Activated CD4-positive, alpha-beta T cell treated with anti-CD3 and anti-CD28 coated beads, Interleukin-2, amount 10 ng/mL, durations not matched to agents 7 days and 5 days (primary cell): ENCODE results near the gene SEC24A. TPM values are rescaled to one million over a fixed set of nuclear protein-coding genes. Genes with fewer than 3 reads are reported as not detected.
"Not testable (repeated sequence)": the region's sequence is repeated elsewhere in the genome, so short reads cannot be mapped to it uniquely, and the experiment has no call there.

Experiments used
- CTCF ChIA-PET: fragments of 350-600 bp; sonication (Branson Sonifier 250); formaldehyde crosslinking; loops from one replicate; lab custom pipeline; 2021; ENCODE audit warnings: antibody characterized with exemption; lab: Charles Lee
- POLR2A ChIA-PET: fragments of 350-600 bp; sonication (Branson Sonifier 250); formaldehyde crosslinking; loops from one replicate; lab custom pipeline; 2021; ENCODE audit warnings: antibody characterized with exemption; lab: Charles Lee
- DNase-seq: peaks from one replicate; pipeline ENCODE4 v3.0.0-alpha.2; 2020
- H3K27ac Mint-ChIP-seq: one replicate; pipeline ENCODE4 v1.8.0; 2021; ENCODE audit warnings: mild to moderate bottlenecking, moderate library complexity, mixed read lengths
- H3K27me3 Mint-ChIP-seq: one replicate; pipeline ENCODE4 v1.8.0; 2021; ENCODE audit warnings: mixed read lengths
- H3K36me3 Mint-ChIP-seq: one replicate; pipeline ENCODE4 v1.8.0; 2021; ENCODE audit warnings: low read depth, mixed read lengths
- H3K4me1 Mint-ChIP-seq: one replicate; pipeline ENCODE4 v1.8.0; 2021; ENCODE audit warnings: mixed read lengths
- H3K4me3 Mint-ChIP-seq: one replicate; pipeline ENCODE4 v1.8.0; 2021; ENCODE audit warnings: mild to moderate bottlenecking, moderate library complexity, mixed read lengths
- H3K9me3 Mint-ChIP-seq: one replicate; pipeline ENCODE4 v1.8.0; 2021; ENCODE audit warnings: mixed read lengths
- total RNA-seq, 2 experiments: library from RNA; stranded (reverse); gene quantifications; one replicate each; pipeline ENCODE4 v1.2.3, GENCODE V29; 2021

Gene SEC24A
- total RNA-seq = 10 to 100 TPM; 22.2 to 24.9 TPM

DNA sequence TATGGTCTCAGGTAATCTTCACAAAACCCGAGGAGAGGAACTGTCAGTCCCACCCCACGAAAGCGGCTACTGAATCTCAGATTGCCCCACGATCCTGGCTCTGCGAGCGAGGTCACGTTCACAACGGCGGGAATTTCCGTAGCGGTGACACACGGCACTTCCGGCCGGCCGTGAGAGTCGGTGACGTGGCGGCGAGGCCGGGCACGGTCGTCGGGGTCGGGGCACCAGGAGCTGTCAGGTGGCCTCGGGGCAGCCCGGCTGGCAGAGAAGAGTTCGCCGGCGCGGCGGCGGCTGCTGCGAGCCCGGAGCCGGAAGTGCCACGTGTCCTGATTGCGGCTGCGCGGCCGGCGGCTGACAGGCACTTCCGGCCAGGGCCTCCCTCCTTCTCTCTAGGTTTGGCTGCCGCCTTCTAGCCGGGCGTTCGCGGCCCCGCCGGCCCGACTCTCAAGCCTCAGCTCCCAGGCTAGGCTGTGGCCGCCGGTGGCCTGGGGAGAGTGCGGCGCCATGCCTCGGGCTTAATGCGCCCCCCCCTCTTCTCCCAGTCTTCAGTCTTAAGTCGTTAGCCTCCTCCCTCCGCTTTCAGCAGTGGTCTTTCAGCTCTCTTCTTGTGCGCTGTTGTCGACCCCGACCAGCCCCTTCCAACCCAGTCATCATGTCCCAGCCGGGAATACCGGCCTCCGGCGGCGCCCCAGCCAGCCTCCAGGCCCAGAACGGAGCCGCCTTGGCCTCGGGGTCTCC, at the start of gene SEC24A:
SEC24A (plus strand) TSS at position 361 of the 738 bp plus-strand sequence; CDS start at position 653, 292 bp downstream.
- Mint-ChIP-seq H3K36me3 (peaks cover 10% of the 10 kb centered on the region), H3K4me3 (peak within 1 kb of the TSS; percentile 94), H3K27me3 (no peaks in the 10 kb centered on the region), H3K9me3 (no peaks in the 10 kb centered on the region), H3K27ac (peak within 1 kb of the TSS; percentile 97), H3K4me1 (peaks cover 31% of the 10 kb centered on the region)
- ChIA-PET POLR2A (interaction anchor here (0.6 to 1.0 kb wide), 3 partner anchors 14 to 709 kb away, joined by 3 to 4 read pairs (median 3); no protein-coding TSS in a partner anchor), CTCF (interaction anchor here (1.0 to 1.7 kb wide), 3 partner anchors 13 to 49 kb away, joined by 4 to 5 read pairs (median 4); no protein-coding TSS in a partner anchor)
- DNase-seq = peak; percentile 89

DNA sequence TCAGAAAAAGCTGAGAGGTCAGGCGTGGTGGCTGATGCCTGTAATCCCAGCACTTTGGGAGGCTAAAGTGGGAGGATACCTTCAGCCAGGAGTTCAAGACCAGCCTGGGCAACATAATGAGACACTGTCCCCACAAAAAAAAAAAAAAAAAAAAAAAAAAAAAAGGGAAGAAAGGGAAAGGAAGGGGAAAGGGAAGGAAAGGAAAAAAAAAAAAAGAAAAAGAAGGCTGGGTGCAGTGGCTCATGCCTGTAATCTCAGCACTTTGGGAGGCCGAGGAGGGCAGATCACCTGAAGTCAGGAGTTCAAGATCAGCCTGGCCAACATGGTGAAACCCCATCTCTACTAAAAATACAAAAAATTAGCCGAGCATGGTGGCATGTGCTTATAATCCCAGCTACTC, 48.8 kb upstream of the SEC24A start:
- peaks cover 28% of the 10 kb centered on the region for H3K4me1 Mint-ChIP-seq
- DNase-seq, H3K4me3 Mint-ChIP-seq, H3K27ac Mint-ChIP-seq, H3K9me3 Mint-ChIP-seq, H3K27me3 Mint-ChIP-seq, POLR2A ChIA-PET: not testable (repeated sequence)
- peaks cover 20% of the 10 kb centered on the region for H3K36me3 Mint-ChIP-seq
- CTCF ChIA-PET = interaction anchor here (1.0 to 5.5 kb wide), 3 partner anchors 13 to 49 kb away, joined by 4 to 33 read pairs (median 4); partner anchors contain the start of gene SEC24A

DNA sequence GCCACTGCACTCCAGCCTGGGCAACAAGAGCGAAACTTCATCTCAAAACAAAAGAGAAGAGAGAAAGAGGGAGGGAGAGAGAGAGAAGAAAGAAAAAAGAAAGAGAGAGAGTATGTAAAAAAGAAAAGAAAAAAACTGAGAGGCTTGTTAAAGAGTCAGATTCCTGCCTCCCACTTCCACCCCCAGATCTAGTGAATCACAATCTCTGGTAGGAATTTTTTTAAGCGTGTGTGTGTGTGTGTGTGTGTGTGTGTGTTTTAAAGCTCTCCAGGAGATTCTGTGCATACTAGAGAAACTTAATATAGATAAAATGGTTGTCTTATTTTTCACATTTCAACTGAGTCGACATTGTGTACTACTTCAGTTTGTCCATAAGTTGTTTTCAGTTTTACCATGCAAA, 48.0 kb upstream of the SEC24A start:
- Mint-ChIP-seq H3K36me3 (peaks cover 26% of the 10 kb centered on the region), H3K4me1 (peaks cover 26% of the 10 kb centered on the region), H3K27me3 (no peaks in the 10 kb centered on the region), H3K9me3 (no peaks in the 10 kb centered on the region), H3K27ac (no peak overlapping the region), H3K4me3 (no peak overlapping the region)
- ChIA-PET CTCF (interaction anchor here (1.0 to 5.5 kb wide), 2 partner anchors 13 to 15 kb away, joined by 4 to 33 read pairs; no protein-coding TSS in a partner anchor), POLR2A (no interaction called here)
- DNase-seq = no peak

DNA sequence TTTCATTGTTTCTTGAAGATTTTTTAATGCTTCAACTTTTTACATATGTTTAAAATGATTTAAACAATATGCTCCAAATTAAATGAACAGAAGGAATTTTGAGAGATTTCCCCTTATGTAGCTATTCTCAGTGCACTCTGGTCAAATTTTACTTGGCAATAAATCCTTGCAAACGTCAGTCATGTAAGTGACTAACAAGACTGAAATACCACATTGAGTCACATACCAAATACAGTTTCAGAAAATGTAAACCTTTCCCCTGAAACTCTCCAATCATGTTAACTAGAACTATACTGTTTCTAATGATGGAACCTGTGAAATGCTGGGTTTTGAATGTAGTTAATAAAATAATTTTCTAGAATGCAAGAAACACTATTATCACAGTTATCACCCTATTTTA, 45.5 kb upstream of the SEC24A start:
- Mint-ChIP-seq H3K36me3 (peaks cover 44% of the 10 kb centered on the region), H3K27ac (no peak overlapping the region), H3K9me3 (no peaks in the 10 kb centered on the region), H3K4me1 (peaks cover 36% of the 10 kb centered on the region), H3K4me3 (no peak overlapping the region), H3K27me3 (no peaks in the 10 kb centered on the region)
- ChIA-PET POLR2A (no interaction called here), CTCF (interaction anchor here (0.8 to 4.2 kb wide), 6 partner anchors 10 to 135 kb away, joined by 3 to 19 read pairs (median 4); partner anchors contain the start of genes CAMLG and SEC24A)
- DNase-seq = no peak

DNA sequence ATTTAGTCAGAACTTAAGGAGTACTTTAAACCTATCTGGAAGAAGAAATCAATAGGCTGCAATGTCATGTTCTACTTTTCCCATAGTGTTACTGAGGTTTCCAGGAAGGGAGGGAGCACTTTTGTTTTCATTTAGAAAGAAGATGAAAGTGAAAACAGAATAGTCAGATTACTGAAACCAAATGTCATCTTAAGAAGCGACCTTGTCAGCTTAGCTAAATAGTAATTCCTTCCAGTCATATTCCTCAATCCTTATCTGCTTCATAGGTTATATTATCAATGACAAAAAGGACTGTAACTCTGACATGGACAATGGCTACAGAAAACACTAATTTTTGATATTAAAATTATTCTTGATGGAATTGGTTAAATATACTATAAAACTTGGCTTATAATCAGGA, 43.7 kb upstream of the SEC24A start:
- Mint-ChIP-seq H3K27me3 (no peaks in the 10 kb centered on the region), H3K4me3 (peak overlapping the region; percentile 25), H3K4me1 (peaks cover 53% of the 10 kb centered on the region), H3K9me3 (no peaks in the 10 kb centered on the region), H3K27ac (peak overlapping the region; percentile 86), H3K36me3 (peaks cover 59% of the 10 kb centered on the region)
- ChIA-PET CTCF (interaction anchor here (0.7 to 4.2 kb wide), 2 partner anchors 17 to 274 kb away, joined by 3 to 19 read pairs; no protein-coding TSS in a partner anchor), POLR2A (no interaction called here)
- no peak for DNase-seq

DNA sequence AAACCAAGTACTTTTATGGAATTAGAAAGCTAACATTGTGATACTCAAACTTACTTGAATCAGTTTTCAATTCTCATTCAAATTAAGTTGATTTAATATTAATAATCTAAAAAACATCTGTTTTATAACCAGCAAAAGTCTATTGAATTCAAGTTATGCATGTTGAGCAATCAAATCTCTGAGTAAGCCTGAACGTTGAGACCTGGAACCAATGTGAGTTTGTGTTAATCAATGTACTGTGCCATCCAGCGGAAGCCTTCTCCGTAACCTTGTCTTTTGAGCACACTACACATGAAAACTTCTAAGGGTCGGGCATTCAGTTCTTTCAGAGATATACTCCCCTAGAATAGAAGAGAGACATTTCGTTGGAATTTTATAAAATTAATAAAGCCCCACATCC, 41.9 kb upstream of the SEC24A start:
- peak overlapping the region; percentile 31 for H3K27ac Mint-ChIP-seq
- H3K27me3 Mint-ChIP-seq = no peaks in the 10 kb centered on the region

DNA sequence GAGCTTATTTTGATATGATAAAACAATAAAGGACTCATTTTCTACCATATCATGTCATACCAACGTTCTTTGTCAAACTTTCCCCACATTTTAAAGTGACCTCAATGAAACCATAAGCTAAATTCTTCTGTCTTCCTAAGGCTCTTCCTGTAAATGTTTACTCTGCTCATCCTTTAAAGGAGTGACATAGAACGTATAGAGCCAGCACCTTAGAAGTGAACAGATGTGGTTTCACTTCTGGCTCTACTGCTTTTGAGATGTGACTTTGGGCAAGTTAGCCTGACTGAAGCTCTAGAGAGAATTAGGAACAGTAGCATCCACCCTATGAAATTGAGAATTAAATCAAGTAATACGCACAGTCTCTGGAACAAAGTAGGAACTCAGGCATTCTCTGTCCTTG, 40.0 kb upstream of the SEC24A start:
- CTCF ChIA-PET = interaction anchor here (1.0 to 2.2 kb wide), 6 partner anchors 11 to 130 kb away, joined by 3 to 18 read pairs (median 4); partner anchors contain the start of gene CAMLG
- Mint-ChIP-seq H3K36me3 (peaks cover 77% of the 10 kb centered on the region), H3K9me3 (no peaks in the 10 kb centered on the region), H3K4me1 (peaks cover 49% of the 10 kb centered on the region), H3K27me3 (no peaks in the 10 kb centered on the region), H3K4me3 (peak overlapping the region; percentile 2), H3K27ac (peak overlapping the region; percentile 91)
- POLR2A ChIA-PET = interaction anchor here (0.7 kb wide), 2 partner anchors 386 to 605 kb away, joined by 3 read pairs; no protein-coding TSS in a partner anchor
- peak; percentile 36 for DNase-seq

More for the DNA sequence above, 41.9 kb upstream of the SEC24A start:
- peaks cover 71% of the 10 kb centered on the region for H3K36me3 Mint-ChIP-seq
- no peak for DNase-seq
- CTCF ChIA-PET = interaction anchor here (1.9 kb wide), 1 partner anchor 20 kb away, joined by 10 read pairs; no protein-coding TSS in a partner anchor
- H3K9me3 Mint-ChIP-seq = no peaks in the 10 kb centered on the region
- H3K4me3 Mint-ChIP-seq = no peak overlapping the region
- POLR2A ChIA-PET = no interaction called here
- H3K4me1 Mint-ChIP-seq = peaks cover 57% of the 10 kb centered on the region

DNA sequence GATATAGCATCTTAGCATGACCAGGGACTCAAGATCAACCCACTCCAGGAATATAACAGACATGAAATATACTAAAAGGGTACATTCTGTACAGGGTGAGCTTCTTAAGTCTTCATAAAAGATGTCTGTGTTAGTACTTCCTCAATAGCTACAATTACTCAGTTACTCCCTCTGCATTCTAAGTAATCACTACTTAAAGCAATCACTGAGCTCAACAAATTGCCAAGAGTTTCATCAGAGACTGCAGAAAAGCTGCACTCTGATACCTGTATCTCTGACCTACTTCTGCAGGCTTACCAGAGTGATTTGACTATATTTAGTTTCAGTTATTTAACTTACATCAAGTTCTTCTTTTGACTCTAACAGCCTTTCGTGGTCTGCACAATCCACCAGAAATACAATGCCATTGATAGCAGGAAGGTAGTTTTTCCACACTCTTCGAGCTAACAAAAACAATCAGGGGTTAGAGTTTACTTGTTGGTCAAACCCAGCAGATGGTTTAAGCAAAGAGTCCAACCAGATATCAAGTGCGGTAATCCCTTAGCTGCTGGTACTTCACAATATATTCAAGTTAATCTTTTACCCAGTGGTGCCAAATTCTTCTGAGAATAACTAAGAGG, 39.2 kb upstream of the SEC24A start:
- H3K27me3 Mint-ChIP-seq = no peaks in the 10 kb centered on the region
- DNase-seq = peak; percentile 8
- H3K9me3 Mint-ChIP-seq = no peaks in the 10 kb centered on the region
- CTCF ChIA-PET = interaction anchor here (0.5 to 2.2 kb wide), 8 partner anchors 11 to 129 kb away, joined by 3 to 18 read pairs (median 3); partner anchors contain the start of gene CAMLG
- peaks cover 75% of the 10 kb centered on the region for H3K36me3 Mint-ChIP-seq
- H3K27ac Mint-ChIP-seq = peak overlapping the region; percentile 91
- POLR2A ChIA-PET = interaction anchor here (0.7 kb wide), 2 partner anchors 386 to 606 kb away, joined by 3 read pairs; no protein-coding TSS in a partner anchor
- peak overlapping the region; percentile 2 for H3K4me3 Mint-ChIP-seq
- peaks cover 48% of the 10 kb centered on the region for H3K4me1 Mint-ChIP-seq

DNA sequence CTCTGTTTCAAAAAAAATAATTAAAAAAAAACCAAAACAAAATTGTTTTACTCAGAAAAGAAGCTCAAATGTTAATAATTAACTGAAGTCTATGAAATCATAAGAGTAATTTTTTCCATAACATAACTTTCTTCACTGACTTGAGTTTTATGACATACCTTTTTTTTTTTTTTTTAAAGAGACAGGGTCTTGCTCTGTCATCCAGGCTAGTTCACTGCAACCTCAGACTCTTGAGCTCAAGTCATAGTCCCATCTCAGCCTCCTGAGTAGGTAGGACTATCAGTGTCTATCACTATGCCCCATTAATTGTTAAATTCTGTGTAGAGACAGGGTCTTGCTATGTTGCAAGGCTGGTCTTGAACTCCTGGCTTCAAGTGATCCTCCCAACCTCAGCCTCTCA, 37.9 kb upstream of the SEC24A start:
- H3K9me3 Mint-ChIP-seq = no peaks in the 10 kb centered on the region
- H3K4me1 Mint-ChIP-seq = peaks cover 38% of the 10 kb centered on the region
- DNase-seq = no peak
- H3K27me3 Mint-ChIP-seq = no peaks in the 10 kb centered on the region
- H3K4me3 Mint-ChIP-seq = no peak overlapping the region
- ChIA-PET CTCF (interaction anchor here (0.6 to 2.2 kb wide), 9 partner anchors 14 to 791 kb away, joined by 3 to 7 read pairs (median 4); partner anchors contain the start of gene JADE2), POLR2A (interaction anchor here (0.7 to 0.8 kb wide), 3 partner anchors 10 to 629 kb away, joined by 3 to 17 read pairs (median 12); no protein-coding TSS in a partner anchor)
- peak overlapping the region; percentile 54 for H3K27ac Mint-ChIP-seq
- peaks cover 66% of the 10 kb centered on the region for H3K36me3 Mint-ChIP-seq

DNA sequence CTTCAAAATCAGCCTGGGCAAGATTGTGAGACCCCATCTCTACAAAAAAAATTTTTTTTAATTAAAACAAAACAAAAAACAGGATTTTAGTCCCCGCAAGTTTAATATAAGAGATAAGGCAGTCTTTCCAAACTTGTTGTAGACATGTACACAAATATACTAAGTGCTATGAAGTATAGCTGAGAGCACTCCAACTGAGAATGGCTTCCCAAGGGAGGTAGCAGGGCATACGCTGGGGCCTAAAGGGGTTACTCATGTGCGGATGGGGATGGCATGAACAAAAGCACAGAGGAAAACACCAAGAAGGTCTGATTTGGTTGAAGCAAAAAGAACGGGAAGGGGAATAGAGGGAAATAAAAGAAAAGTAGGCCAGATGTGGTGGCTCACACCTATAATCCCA, 37.1 kb upstream of the SEC24A start:
- no peak for DNase-seq
- Mint-ChIP-seq H3K27me3 (no peaks in the 10 kb centered on the region), H3K9me3 (no peaks in the 10 kb centered on the region), H3K4me3 (no peak overlapping the region), H3K36me3 (peaks cover 64% of the 10 kb centered on the region), H3K4me1 (peaks cover 36% of the 10 kb centered on the region), H3K27ac (no peak overlapping the region)
- ChIA-PET POLR2A (no interaction called here), CTCF (interaction anchor here (2.2 kb wide), 1 partner anchor 25 kb away, joined by 6 read pairs; no protein-coding TSS in a partner anchor)

DNA sequence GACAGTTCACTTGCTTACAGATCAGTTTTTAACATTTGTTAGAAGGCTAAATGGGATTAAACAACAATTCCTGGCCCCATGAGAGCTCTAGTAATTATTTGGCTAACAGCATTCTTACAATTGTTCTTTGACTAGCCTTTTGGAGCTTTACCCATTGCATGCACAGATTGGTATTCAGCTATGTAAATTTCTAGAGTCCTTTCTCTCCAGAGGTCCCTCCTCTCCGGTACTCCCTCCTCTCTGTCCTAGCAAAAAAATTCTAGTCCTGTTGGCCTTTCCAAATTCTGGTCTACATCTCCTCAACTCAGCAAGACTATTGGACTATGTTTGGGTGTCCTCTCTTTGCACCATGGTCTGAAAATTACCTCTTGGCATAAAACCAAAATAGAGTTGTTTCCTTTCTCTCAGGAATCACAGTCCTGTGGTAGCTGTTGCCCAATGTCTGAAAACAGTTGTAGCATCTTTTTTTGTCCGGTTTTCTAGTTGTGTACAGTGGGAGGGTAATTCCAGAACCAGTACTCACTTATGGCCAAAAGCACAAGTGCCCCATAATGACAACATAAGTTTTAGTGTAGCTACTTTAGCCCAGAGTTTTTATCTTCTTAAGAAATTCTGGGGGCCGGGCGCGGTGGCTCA, 34.0 kb upstream of the SEC24A start:
- H3K4me3 Mint-ChIP-seq = no peak overlapping the region
- peaks cover 14% of the 10 kb centered on the region for H3K4me1 Mint-ChIP-seq
- no peaks in the 10 kb centered on the region for H3K27me3 Mint-ChIP-seq
- ChIA-PET POLR2A (no interaction called here), CTCF (interaction anchor here (1.1 to 1.2 kb wide), 2 partner anchors 14 to 27 kb away, joined by 4 to 5 read pairs; no protein-coding TSS in a partner anchor)
- peaks cover 52% of the 10 kb centered on the region for H3K36me3 Mint-ChIP-seq
- H3K27ac Mint-ChIP-seq = no peak overlapping the region
- no peak for DNase-seq
- no peaks in the 10 kb centered on the region for H3K9me3 Mint-ChIP-seq

DNA sequence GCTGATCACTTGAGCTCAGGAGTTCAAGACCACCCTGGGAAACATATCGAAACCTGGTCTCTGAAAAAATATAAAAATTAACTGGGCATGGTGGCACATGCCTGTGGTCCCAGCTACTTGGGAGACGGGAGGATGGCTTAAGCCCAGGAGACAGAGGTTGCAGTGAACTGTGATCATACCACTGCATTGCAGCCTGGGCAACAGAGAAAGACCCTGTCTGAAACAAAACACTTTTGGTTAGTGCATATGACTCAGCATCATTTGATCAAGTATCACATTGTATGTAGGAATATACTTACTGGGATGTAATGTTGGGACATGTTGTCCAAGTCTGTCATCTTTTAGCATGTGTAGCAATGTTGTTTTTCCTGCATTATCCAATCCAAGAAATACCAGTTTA, 28.0 kb upstream of the SEC24A start:
- Mint-ChIP-seq H3K9me3 (no peaks in the 10 kb centered on the region), H3K4me1 (peaks cover 9% of the 10 kb centered on the region), H3K27me3 (no peaks in the 10 kb centered on the region), H3K4me3 (no peak overlapping the region), H3K36me3 (peaks cover 47% of the 10 kb centered on the region), H3K27ac (no peak overlapping the region)
- no peak for DNase-seq
- ChIA-PET CTCF (interaction anchor here (0.6 to 1.7 kb wide), 5 partner anchors 12 to 581 kb away, joined by 3 to 9 read pairs (median 4); partner anchors contain the start of gene SAR1B), POLR2A (no interaction called here)
